Measurements from ENCODE around the gene PAX5.
"Not testable (repeated sequence)": the region's sequence is repeated elsewhere in the genome, so short reads cannot be mapped to it uniquely, and the experiment has no call there.

The PAX5 gene

DNA sequence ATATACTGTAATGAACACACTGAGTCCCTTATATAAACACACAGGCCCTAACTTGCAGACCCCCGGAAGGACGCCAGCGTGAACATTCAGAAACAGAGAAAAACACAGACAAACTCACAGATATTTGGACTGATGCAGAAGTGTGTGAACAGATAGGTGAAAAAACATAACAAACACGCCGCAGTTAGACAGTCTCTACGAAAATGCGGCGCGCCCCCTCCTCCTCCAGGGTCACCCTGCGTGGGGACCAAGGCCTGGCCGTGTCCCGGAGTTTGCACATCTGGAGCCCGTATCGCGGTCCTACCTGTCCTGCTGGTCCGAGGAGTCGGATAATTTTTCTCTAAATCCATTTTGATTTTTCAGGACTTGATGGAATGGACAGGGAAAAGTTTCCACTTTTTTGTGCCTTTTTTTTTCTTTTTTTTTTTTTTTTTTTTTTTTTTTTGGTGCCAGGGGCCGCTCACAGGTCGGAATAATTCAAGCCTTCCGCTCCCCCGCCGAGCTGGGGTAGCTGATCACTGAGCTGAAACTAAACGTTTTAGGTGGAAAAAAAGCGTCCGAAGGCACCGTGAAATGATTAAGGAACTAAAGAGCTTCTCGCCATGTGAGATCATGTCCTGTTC is at the start of gene PAX5:
Gene PAX5, minus strand, starts transcription at position 587 of the 623 bp plus-strand sequence. Its CDS starts 237 bp downstream, at position 350.
- DNase-seq = no peak

DNA sequence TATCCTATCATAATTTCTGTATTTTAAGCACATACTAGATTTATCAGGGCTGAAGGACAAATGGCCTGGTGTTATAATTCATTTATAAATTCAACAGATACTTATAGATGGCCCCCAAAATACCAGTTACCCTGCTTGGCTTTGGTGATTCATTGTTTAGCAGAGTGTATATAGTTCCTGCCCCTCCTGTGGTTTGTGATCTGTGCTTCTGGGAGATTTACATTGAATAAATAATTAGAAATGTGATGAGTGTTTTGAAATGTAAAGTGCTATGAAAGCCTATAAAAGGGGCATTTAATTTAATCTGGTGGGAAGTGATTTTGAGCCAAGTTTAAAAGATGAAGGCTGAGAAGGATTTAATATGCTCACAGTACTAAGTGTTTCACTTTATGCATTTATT is 49.6 kb upstream of the PAX5 start:
- DNase-seq = no peak

DNA sequence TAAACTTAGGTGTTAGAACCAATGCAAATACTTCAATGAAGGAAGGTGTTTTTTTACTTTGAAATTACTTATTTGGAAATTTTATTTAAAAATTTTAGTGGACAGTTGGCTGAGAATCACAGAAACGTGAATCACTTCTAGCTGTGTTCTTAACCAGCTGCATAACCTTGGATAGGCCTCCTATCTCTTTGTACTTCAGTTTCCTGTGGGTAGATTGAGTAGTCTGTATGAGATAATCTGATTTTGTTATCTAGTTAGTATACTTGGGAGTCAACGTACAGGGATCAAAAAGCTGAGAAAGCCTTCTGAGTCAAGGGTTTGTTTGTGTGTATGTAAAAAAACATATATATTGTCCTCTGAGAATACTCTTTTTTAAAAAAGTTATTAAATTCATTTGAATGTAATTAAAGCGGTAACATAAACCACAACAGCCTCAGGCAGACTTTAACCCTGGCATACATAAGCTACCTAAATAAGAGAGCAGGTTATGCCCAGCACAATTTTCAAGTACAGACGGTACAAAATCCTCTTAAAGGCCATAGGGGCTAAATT is 48.2 kb upstream of the PAX5 start:
- peak; percentile 9 for DNase-seq

DNA sequence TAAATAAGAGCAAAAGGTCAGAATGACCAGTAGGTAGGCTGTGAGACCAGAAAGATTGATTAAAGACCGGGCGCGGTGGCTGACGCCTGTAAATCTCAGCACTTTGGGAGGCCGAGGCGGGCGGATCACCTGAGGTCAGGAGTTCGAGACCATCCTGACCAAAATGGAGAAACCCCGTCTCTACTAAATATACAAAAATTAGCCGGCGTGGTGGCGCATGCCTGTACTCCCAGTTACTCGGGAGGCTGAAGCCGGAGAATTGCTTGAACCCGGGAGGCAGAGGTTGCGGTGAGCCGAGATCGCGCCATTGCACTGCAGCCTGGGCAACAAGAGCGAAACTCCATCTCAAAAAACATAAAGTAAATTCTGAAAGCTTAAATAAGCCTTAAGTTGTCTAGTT is 47.4 kb upstream of the PAX5 start:
- not testable (repeated sequence) for DNase-seq

DNA sequence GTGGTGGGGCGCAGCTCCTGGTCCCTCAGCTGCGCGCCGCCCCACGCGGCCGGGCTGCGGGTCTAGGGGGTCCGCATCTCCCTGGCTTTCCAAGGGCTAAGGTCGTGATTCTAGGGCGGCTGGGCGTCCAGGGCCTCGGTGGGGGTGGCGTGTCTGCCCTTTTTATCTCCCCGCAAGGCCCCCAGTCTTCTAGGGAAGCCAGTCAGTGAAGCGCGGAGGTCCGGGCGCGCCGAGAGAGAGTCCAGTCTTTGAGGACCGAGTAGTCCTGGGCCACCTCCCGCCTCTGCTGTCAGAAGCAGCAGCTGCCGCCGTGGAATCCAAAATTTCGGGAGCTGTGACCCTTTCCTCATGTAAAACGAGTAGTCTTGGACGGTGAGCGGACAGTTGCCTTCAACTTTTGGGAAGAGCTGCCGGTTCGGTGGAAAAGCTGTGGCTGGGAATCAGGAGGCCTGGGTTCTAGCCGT is 46.1 kb upstream of the PAX5 start:
- not testable (repeated sequence) for DNase-seq

DNA sequence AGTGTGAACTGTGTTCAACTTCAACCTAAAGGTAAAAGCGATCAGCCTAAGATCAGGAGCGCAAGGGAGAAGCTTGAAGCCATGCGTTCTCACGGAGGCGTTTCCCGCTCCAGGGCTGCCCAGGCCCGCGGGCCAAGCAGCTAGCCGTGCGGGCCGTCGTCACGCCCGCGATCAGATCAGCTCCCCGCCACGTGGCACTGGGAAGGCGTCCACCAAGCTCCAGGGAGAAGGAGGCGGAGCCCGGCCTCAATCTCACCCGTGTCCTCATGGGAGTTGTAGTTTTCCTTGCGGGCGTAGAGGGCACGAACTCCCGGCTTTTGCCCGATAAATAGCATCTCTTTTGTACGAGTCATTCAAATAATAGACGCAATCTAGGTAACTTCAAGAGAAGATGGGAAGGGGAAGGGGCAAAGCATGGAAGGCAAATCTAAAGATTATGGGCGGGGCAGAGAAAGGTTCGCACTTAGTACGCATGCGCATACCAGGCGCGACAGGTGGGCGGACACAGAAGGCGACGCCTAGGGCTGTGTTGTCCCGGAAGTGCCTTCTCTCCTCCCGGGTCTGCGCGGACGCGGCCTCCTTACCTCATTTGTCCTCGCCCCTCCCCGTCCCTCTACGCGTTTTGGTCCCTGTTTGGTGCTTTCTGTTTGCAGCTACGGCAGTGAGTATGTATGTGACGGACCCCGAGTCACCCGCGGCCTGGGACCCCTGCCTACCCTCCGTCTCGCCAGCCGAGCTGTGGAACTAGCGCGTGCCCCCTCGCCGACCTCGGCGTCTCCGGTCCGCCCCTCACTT is 45.5 kb upstream of the PAX5 start:
- DNase-seq = peak; percentile 96

DNA sequence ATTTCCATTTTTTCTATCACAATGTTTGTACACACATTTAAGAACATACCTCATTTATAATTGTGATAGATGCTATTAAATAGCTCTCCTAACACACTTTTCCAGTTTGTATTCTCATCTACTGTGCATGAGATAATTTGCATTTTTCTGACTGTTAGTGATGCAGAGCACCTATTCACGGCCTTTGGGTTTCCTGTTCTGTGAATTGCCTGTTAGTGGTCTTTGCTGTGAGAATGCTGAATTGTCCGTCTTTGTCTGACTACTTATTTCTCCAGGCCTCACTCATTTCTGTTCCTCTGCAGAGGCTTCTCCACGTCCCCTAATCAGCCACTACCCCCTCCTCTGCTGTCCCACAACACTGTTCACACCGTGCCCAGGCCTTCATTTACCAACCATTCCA is 40.7 kb upstream of the PAX5 start:
- DNase-seq = not testable (repeated sequence)

DNA sequence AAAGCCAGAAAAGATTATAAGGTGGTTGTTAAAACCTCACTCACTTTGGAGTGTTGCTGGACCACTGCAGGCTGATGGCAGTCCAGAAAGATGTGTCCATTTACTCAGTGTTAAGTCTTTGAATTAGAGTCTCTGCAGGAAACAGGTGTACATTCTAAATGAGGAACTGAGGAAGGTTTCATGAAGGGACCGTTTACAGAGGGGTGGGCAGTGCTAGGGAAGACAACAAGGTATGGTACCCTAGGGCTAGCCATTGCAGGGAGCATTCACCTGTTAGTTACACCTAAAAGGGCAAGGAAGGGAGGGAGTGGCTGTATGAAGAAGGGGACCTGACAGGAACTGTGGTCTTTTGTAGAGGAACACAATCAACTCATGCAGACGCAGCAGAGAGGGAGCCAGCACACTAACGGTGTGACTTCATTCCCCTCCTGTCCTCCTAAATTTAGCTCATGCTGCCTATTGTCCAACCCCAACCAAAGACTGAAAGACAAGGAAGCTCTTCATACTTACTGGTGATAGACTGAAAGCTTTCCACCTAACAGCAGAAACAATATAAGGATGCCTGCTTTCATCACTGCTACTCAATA is 32.2 kb upstream of the PAX5 start:
- DNase-seq = no peak

DNA sequence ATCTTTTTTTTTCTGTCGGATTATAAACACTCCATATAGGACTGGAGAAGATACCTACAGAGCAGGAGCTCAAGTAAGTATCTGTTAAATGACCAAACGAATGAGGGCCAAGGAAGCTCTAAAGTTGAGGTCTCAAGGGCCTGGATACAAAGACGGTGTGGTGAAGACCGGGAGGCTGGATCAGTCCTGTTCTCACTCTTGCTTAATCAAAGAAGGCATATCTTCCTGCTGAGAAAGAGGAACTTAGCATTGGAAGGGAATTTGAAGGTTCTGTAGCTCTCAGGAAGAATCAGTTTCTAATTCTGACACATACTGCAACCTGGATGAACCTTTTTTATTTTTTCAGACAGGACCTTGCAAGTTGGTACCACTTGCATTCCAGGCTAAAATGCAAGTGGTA is 28.3 kb upstream of the PAX5 start:
- DNase-seq = no peak

DNA sequence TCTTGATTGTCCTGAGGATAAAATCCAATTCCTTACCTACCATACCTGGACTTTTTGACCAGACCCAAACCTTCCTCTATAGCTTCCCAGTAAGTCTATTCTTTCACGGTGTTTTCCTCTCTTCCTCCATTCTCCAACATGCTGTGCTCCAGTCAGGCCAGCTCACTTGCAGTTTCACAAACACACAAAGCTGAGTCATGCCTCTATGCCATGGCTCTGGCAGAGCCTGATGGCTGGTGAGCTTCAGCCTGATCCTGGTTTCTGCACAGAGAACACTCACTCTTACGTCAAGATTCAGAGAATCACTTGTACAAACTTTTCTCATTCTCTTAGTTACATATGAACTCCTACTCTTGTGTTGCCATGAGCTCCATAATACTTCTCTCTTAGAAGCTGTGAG is 27.7 kb upstream of the PAX5 start:
- no peak for DNase-seq

DNA sequence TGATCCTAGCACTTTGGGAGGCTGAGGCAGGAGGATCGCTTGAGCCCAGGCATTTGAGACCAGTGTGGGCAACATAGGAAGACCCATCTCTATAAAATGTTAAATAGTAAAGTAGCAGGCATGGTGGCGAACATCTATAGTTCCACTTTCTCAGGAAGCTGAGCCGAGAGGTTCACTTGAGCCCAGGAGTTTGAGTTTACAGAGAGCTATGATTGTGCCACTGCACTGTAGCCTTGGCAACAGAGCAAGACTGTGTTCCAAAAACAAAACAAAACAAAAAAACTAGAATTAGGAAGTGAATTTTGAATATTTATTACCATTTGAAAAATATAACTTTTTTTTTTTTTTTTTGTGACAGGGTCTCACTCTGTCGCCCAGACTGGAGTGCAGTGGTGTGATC is 26.8 kb upstream of the PAX5 start:
- DNase-seq = no peak

DNA sequence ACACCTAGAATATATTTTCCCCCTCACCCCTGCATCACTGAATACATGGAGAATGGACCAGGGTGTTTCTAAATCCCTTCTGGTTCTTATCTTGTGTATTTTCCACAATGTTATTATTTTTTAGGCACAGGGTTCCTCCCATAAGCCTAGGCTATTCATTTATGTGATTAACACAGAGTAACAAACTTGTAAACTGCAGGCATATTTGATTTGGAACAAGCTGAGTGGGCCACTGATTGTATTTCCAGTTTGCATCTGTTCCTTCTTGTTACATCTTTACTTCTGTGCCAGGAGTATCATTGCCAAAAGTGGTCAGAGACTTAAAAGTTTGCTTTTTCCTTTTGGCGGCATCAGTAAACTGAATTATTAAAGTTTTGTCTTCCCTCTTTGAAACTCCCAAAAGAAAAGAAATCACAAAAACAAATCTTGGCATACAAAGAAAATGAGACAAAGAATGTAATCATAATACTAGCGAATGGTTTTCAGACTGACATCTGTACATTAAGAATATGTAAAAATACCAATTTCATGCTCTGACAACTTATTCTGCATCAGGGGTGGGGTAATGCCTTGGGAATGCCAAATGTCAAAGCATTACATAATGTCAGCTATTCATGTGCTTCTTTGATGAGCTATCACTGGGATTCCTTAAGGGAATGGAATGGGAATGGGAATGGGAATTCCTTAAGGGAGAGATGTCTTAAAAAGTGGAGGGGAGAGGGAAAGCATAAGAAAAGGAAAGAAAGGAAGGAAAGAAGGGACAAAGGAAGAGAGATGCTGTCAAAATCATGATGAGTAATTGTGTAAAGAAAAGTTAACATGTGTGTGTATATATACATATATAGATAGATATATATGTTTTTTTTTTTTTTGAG is 22.2 kb upstream of the PAX5 start:
- no peak for DNase-seq

DNA sequence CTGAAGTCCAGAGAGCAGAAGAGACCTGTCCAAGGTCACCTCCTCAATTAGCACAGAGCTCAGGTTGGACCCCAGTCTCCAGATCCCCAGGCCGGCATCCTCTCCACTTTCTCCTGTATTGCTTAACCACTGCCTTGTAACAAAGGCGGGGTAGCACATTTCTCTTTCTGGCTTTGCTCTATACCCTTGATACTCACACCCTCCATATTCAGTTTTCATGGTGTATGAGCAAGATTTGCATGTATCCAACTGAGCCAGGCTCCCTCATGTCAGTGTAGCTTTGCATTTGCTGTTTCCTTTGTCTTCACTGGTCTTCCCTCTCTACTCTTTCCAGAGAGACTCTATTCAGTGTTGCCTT is 20.3 kb upstream of the PAX5 start:
- DNase-seq = not testable (repeated sequence)

DNA sequence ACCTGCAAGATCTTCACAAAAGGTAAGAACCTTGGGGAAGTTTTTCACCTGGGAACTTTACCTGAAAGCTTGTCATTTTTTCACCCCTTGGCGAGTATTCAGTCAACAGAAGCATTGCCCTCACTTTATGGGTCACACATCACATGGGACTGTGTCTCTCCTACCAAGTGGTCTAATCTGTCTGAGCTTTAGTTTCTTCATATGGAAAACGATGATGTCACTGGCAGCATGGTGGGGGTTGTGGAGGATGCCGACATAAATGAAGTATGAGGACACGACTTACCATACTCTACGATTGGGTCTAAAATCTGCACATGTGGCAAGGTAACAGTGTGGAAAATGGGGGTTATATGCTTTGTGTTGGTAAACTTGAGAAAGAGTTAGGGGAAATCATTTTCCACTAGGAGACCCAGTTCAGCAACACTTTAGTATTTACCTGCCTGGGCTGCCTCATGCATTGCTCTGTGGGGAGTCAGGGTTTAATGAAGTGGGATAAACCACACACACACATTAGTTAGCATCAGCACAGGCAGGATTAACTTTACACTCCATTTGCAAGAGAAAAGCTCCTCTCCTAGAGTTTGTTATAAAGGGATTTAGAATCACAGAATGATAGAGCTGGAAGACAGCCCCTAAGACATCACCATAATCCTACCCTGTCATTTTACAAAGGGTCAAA is 19.8 kb upstream of the PAX5 start:
- DNase-seq = no peak

DNA sequence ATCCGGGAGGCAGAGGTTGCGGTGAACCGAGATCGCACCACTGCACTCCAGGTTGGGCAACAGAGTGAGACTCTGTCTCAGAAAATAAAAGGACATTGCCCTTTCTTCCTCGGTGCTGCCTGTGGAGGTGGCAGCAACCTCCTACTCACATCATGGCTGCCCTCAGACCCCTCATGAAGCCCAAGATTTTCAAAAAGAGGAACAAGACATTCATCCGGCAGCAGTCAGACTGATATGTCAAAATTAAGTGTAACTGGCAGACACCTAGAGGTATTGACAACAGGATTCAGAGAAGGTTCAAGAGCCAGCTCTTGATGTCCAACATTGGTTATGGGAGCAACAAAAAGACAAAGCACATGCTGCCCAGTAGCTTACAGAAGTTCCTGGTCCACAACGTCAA is 12.6 kb upstream of the PAX5 start:
- DNase-seq = no peak

DNA sequence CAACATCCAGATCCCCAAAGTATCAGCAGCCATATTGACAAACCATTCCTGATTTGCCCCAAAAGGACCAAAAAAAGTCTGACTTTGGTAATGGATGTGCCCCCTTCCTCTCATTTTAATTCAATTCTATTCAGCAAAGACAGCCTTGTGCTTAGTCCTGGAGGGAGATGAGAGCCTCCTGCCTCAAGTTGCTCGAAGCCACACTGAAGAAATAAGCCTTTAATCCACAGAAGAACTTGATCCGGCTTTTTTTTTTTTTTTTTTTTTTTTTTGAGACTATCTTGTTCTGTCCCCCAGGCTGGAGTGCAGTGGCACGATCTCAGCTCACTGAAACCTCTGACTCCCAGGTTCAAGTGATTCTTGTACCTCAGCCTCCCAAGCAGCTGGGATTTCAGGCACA is 8.4 kb upstream of the PAX5 start:
- no peak for DNase-seq

DNA sequence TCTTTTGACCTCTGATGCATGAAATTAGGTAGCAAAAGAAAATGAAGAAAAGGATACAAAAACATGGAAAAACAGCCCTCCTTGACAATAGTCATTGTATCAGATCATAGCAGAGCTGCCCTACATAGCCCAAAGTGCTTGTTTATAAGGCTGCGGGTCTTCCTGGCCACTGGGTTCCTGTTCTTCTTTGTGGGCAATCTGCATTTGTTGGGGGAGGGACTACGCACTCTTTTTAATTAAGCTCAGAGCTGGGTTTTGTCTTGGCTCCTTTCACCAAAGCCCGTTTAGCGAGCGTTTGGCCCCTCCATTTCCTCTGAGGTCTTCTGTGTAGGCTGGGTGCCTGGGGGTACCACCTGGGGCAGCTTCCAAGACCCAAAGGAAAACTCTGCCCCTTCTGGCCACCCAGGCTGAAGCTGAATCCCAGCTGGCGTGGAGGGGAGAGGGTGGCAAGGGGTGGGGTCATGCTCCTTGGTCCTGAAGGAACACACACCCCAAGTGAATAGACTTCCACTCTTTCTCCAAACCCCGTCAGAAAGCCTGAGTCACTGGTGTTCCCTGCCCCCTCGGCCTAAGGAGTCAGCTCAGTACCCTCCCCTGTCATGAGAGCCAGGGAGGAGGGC is 6.5 kb upstream of the PAX5 start:
- no peak for DNase-seq

DNA sequence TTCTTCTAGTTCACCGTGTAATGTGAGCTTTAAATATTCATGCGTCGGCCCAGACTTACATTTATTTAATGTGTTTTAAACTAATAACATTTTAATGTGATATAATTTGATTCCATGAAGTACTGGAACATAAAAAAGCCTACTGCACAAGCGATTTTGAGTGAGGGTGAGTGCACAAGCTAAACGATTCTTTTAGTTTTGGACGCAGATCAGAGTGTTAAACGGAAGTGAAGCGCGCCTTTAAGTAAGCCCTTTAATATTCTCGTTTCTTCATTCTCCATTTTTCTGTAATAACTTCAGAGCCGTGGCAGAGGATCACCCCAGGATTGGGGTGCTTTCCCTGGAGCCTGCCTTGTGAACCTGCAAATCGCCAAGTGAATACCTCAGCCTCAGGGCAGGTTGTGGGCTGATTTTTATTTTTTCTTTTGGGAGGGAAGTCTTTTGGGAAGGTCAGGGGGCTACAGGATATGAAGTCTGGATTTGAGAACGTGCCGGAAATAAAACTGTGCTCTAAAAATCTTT is 4.9 kb upstream of the PAX5 start:
- DNase-seq = no peak

DNA sequence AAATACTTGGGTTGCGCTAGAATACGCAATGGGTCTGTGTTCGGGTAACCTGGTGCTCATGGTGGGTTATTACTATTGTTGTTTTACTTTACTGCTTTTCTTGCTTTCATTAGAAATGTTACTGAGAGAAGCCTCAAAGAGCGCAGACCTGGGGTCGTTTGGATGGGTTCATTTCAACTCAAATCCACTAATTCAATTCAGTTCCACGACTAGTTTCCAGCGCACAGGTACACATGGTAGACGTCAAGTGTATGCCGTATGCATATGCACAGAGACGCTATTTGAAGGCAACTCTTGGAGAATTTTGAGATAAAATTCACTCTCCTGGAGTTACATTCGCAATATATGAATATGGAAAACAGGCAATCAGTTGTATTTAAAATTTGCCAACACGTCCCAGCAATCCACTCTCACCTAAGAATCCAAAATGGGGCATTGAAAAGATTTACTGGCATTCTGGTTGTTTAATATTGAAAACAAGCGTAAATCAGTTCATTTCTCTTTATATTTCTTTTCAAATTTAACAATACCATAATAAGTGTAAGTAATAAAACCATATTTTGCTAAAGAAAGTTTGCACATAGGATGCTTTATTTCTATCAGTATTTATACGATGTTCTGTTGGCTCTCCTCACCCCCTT is 4.4 kb upstream of the PAX5 start:
- no peak for DNase-seq

DNA sequence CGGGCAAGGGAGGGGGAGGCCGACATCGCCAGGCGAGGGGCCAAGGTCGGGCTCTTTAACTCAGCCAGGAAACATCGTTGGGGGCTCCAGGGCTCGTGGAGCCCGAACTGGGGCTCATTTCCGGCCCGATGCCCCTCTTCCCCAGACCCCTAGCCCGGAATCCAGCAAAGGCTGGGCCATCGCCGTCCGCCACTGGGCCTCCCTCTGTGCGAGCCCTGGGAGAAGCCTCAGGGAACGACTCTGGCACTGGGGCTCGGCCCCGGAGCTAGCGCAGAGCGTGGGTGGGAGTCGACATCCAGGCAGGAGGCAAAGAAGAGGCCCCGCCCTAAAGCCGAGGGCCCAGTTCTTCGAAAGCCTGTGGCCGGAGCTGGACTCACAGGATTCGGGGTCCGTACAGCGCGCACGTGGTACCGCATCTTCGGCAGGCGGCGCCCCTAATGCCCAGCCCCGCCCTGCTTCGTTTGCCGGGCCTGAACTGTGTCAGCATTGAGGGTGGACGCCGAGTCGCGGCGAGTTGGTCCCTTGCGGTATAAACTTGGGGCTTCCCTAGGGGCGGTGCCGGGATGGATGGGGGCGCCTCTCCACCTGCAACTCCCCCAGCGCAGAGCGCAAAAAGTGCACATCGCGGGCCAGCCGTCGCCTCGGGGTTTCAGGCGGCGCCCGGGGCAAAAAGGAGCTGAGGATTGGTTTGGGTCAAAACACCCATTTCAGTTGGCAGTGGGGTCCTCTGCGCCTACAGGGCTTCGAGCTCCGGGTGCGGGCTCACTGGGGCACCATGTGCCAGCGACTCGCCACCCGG is 3.6 kb upstream of the PAX5 start:
- DNase-seq = no peak

Data from activated CD4-positive, alpha-beta T cell treated with anti-CD3 and anti-CD28 coated beads, Interleukin-2, amount 50 U/mL, for 16 hours (primary cell).